ENCODE results near the gene PXDN. TPM values are rescaled to one million over a fixed set of nuclear protein-coding genes. Genes with fewer than 3 reads are reported as not detected.
A peak's percentile ranks its signal among the peaks of the same experiment; 100 is the strongest.

Gene PXDN
- total RNA-seq, 1 experiment from 2014 or later, result 96.1 TPM

DNA sequence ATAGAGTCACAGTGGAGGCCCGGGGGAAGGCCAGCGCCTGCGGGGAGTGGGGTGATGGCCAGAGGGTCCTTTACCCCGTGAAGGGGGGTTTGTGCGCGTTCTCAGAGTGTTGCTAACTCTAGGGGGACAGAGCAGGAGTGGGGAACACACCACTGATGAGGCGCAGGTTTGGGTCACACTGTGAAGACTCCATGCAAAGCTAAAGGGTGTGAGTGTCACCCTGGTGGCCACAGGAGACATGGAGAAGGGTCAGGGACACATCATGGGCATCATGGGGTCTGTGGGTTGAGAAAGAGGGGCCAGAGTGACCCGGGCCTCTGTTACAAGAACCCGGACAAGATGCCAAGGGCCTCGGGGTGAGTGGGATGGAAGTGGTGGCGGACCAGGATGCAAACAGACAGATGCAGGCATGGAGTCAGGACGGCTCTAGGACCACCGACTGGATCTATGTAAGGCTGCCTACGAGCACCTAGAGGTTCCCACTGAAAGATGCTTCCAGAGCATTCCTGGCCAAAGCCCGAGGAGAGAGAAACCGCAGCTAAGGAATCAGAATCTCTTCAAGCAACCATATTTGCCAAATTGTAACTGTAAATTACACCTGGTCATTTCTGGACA, 84.3 kb downstream of the PXDN start:
- ChIA-PET CTCF (no interaction called here), POLR2A (no interaction called here)
- no peaks in the 10 kb centered on the region for H3K9me3 Mint-ChIP-seq (ENCODE audit: unreplicated experiment)
- H3K27me3 Mint-ChIP-seq (ENCODE audit: insufficient read depth, unreplicated experiment), result no peaks in the 10 kb centered on the region
- intact Hi-C loops (cut with micrococcal nuclease), result no loop called here
- peak overlapping the region; percentile 4 for H3K27ac Mint-ChIP-seq (ENCODE audit: low read depth, unreplicated experiment)
- H3K4me3 Mint-ChIP-seq (ENCODE audit: unreplicated experiment), result no peak overlapping the region
- peaks cover 6% of the 10 kb centered on the region for H3K4me1 Mint-ChIP-seq (ENCODE audit: insufficient read depth, unreplicated experiment)
- TF ChIP-seq, protein P1, sequence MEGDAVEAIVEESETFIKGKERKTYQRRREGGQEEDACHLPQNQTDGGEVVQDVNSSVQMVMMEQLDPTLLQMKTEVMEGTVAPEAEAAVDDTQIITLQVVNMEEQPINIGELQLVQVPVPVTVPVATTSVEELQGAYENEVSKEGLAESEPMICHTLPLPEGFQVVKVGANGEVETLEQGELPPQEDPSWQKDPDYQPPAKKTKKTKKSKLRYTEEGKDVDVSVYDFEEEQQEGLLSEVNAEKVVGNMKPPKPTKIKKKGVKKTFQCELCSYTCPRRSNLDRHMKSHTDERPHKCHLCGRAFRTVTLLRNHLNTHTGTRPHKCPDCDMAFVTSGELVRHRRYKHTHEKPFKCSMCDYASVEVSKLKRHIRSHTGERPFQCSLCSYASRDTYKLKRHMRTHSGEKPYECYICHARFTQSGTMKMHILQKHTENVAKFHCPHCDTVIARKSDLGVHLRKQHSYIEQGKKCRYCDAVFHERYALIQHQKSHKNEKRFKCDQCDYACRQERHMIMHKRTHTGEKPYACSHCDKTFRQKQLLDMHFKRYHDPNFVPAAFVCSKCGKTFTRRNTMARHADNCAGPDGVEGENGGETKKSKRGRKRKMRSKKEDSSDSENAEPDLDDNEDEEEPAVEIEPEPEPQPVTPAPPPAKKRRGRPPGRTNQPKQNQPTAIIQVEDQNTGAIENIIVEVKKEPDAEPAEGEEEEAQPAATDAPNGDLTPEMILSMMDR (IDR thresholded peaks at IDR 0.05; ENCODE audit: unreplicated experiment), result no peak
- no TSS peak for BruUV-seq (replicated peaks)
- H3K36me3 Mint-ChIP-seq (ENCODE audit: insufficient read depth, unreplicated experiment), result peaks cover 62% of the 10 kb centered on the region
- no peak for DNase-seq (ENCODE audit: unreplicated experiment)

DNA sequence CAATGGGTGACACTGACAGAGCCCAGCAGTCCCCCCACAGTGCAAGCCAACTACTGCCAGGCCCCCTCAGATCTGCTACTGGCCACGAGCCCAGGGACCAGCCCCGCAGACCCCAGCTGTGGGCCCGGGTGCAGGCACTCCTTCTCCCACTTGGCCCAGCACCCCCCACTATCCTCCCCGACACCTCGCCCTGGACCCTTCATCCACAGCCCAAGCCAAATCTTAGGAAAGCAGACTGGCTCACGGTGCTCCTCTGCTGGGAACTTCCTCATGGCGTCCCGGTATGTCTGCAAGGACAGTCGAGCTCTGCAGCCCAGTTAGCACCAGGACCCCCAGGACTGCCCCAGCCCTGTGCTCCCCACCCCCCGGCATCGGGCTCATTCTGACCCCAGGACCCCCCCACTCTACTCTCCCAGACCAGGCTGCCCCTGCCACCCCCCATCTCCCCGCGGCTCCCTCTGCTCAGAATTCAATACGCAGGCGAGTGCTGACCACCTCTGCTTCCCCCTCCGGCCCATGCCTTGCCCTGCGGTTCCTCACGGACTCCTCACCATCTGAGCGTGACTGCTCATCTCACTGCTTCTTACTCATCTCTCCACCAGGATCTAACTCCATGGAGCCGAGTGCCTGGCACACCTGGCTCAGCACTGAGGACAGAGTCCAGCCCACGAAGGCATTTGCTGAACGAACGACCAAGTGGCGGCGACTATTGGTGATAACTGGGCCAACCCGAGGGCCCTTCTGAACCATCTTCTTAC, 85.7 kb downstream of the PXDN start:
- H3K4me1 Mint-ChIP-seq (ENCODE audit: insufficient read depth, unreplicated experiment), result peaks cover 8% of the 10 kb centered on the region
- POLR2A ChIA-PET, result no interaction called here

DNA sequence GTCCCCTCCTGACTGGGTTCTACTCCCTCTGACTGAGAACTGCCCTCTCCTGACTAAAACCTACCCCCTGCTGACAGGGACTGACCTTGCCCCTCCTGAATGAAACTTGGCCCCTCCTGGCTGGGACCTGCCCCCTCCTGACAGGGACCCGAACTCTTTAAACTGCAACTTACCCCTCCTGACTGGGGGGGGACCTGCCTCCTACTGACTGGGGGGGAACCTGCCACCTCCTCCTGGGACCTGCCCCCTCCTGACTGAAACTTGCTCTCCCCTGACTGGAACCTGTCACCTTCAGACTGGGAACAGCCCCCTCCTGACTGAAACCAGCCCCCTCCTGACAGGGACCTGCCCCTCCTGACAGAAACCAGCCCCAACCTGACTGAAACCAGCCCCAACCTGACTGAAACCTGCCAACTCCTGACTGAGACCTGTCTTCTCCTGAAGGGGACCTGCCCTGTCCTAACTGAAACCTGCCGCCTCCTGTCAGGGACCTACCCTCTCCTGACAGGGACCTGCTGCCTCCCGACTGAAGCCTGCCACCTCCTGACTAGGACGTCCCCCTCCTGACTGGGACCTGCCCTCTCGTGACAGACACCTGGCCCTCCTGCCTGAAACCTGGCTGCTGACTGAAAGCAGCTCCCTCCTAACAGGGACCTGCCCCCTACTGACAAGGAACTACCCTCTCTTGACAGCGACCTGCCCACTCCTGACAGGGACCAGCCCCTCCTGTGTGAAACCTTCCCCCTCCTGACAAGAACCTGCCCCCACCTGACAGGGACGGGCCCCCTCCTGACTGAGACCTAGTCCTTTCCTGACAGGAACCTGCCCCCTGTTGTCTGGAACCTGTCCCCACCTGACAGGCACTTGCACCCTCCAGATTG, 87.1 kb downstream of the PXDN start:
- ChIA-PET POLR2A (no interaction called here), CTCF (interaction anchor here (1.2 kb wide), 1 partner anchor 18 kb away, joined by 4 read pairs; no protein-coding TSS in a partner anchor)
- peak; percentile 18 for DNase-seq (ENCODE audit: unreplicated experiment)
- Mint-ChIP-seq H3K36me3 (ENCODE audit: insufficient read depth, unreplicated experiment) (peaks cover 45% of the 10 kb centered on the region), H3K27me3 (ENCODE audit: insufficient read depth, unreplicated experiment) (no peaks in the 10 kb centered on the region), H3K4me1 (ENCODE audit: insufficient read depth, unreplicated experiment) (peaks cover 18% of the 10 kb centered on the region), H3K27ac (ENCODE audit: low read depth, unreplicated experiment) (no peak overlapping the region), H3K4me3 (ENCODE audit: unreplicated experiment) (no peak overlapping the region), H3K9me3 (ENCODE audit: unreplicated experiment) (no peaks in the 10 kb centered on the region)
- TF ChIP-seq, protein P1 (IDR thresholded peaks at IDR 0.05; ENCODE audit: unreplicated experiment), result no peak
- BruUV-seq (replicated peaks), result no TSS peak
- intact Hi-C loops (cut with micrococcal nuclease), result no loop called here

More for the DNA sequence above, 85.7 kb downstream of the PXDN start:
- intact Hi-C loops (cut with micrococcal nuclease), result no loop called here
- H3K9me3 Mint-ChIP-seq (ENCODE audit: unreplicated experiment), result no peaks in the 10 kb centered on the region
- TF ChIP-seq, protein P1 (IDR thresholded peaks at IDR 0.05; ENCODE audit: unreplicated experiment), result no peak
- no TSS peak for BruUV-seq (replicated peaks)
- H3K27ac Mint-ChIP-seq (ENCODE audit: low read depth, unreplicated experiment), result no peak overlapping the region
- no peak overlapping the region for H3K4me3 Mint-ChIP-seq (ENCODE audit: unreplicated experiment)
- no peak for DNase-seq (ENCODE audit: unreplicated experiment)
- H3K36me3 Mint-ChIP-seq (ENCODE audit: insufficient read depth, unreplicated experiment), result peaks cover 50% of the 10 kb centered on the region
- H3K27me3 Mint-ChIP-seq (ENCODE audit: insufficient read depth, unreplicated experiment), result no peaks in the 10 kb centered on the region
- CTCF ChIA-PET, result no interaction called here
